ENCODE data around the gene KRT27. TPM values are rescaled to one million over a fixed set of nuclear protein-coding genes. Genes with fewer than 3 reads are reported as not detected.

Gene KRT27
- total and polyA plus RNA-seq, 7 donors: 0.01 TPM; not detected in 6

DNA sequence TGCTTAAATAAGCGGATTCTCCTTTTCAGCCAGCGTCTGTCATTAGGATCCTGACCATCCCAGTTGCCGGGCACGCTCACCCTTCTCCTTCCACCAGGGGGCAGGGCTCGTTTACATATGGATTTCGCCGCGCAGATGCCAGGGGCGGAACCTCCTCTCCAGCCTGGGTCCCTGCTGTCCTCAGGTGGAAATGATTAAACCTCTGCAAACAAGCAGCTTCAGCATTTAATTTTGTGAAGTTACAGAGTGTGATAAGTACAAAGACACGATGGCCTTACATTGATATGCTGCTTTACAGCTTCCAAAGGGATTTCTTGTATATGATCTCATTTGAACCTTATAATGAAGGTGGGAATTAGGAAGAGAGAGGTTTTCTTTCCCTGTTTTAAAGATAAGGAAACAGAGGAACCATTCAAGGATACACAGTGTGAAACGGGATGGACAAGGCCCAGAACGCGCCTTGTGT is 21.3 kb upstream of the KRT27 start:
- Histone ChIP-seq H3K27ac (no peak overlapping the region), H3K9me3 (no peaks in the 10 kb centered on the region), H3K36me3 (ENCODE audit: insufficient read depth in 1 of 2, low read depth in 1 of 2) (no peaks in the 10 kb centered on the region), H3K27me3 (ENCODE audit: insufficient read depth in 3 of 3, low read length in 2 of 3) (peaks cover 0 to 65% (median 2%) of the 10 kb centered on the region in 3 donors), H3K4me1 (no peaks in the 10 kb centered on the region), H3K4me3 (no peak overlapping the region)
- TF ChIP-seq, protein P1, sequence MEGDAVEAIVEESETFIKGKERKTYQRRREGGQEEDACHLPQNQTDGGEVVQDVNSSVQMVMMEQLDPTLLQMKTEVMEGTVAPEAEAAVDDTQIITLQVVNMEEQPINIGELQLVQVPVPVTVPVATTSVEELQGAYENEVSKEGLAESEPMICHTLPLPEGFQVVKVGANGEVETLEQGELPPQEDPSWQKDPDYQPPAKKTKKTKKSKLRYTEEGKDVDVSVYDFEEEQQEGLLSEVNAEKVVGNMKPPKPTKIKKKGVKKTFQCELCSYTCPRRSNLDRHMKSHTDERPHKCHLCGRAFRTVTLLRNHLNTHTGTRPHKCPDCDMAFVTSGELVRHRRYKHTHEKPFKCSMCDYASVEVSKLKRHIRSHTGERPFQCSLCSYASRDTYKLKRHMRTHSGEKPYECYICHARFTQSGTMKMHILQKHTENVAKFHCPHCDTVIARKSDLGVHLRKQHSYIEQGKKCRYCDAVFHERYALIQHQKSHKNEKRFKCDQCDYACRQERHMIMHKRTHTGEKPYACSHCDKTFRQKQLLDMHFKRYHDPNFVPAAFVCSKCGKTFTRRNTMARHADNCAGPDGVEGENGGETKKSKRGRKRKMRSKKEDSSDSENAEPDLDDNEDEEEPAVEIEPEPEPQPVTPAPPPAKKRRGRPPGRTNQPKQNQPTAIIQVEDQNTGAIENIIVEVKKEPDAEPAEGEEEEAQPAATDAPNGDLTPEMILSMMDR (IDR thresholded peaks at IDR 0.05): peak; percentile 83
- DNase-seq (peak; percentile 62 to 76), ATAC-seq (peak; percentile 69 to 86 (median 78))
- 14 to 15% (median 14%) methylated on average over 13 of the region's 13 CpGs for WGBS, 3 donors
- intact Hi-C loops (cut with DNase I): loop anchor here (2.0 to 10.0 kb wide), 4 partner anchors 521 to 863 kb away; no protein-coding TSS in a partner anchor

DNA sequence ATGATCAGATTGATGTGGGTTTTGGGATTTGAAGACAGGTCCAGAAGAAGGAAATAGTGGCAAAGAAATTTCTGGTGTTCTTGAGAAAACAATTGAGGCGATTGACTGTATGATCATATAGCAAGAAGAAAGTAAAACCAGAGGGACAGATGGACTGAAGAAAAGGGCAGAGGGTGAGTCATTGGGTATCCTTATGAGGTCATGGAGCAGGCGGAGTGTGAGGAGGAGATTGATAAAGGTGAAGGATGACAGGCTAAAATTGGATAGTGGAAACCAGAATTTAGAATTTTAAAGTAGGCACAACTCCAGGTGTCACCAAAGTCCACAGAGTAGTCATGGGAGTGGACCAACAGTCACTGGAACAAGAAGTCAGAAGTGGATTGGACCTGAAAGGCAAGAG is 18.8 kb upstream of the KRT27 start:
- H3K9me3 ChIP-seq: no peaks in the 10 kb centered on the region
- H3K27me3 ChIP-seq (ENCODE audit: insufficient read depth in 3 of 3, low read length in 2 of 3): peaks cover 0 to 45% (median 2%) of the 10 kb centered on the region in 3 donors
- TF ChIP-seq, protein P1 (IDR thresholded peaks at IDR 0.05): no peak
- WGBS, 3 donors: 72 to 80% (median 75%) methylated on average over 2 of the region's 2 CpGs
- H3K4me3 ChIP-seq: no peak overlapping the region
- intact Hi-C loops (cut with DNase I): loop anchor here (5.0 to 10.0 kb wide), 3 partner anchors 524 to 864 kb away; no protein-coding TSS in a partner anchor
- no peaks in the 10 kb centered on the region for H3K36me3 ChIP-seq (ENCODE audit: insufficient read depth in 1 of 2, low read depth in 1 of 2)
- no peaks in the 10 kb centered on the region for H3K4me1 ChIP-seq
- no peak overlapping the region for H3K27ac ChIP-seq
- no peak for ATAC-seq
- no peak for DNase-seq

DNA sequence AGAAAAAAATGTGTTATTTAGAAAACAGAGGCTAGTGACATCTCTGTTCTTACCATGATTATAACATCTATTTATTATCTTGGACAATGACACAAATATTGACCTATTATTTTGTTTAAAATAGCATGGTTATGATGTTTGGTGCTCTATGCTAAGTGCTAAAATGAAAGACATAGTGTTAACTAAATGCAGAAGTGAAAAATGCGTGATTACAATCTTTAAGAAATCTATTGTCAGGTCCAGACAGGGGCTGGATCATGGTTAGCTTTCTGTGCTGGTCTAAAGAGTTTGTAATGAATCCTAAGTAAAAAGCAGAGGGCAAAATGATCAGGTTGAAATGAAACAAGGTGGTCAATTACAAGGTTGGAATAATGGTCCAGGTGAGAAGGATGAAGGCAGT is 18.0 kb upstream of the KRT27 start:
- Histone ChIP-seq H3K4me3 (no peak overlapping the region), H3K9me3 (no peaks in the 10 kb centered on the region), H3K36me3 (ENCODE audit: insufficient read depth in 1 of 2, low read depth in 1 of 2) (no peaks in the 10 kb centered on the region), H3K4me1 (no peaks in the 10 kb centered on the region), H3K27ac (no peak overlapping the region), H3K27me3 (ENCODE audit: insufficient read depth in 3 of 3, low read length in 2 of 3) (peaks cover 0 to 37% (median 0%) of the 10 kb centered on the region in 3 donors)
- no peak for DNase-seq
- TF ChIP-seq, protein P1 (IDR thresholded peaks at IDR 0.05): no peak
- 79 to 85% (median 80%) methylated on average over 1 of the region's 1 CpG for WGBS, 3 donors
- intact Hi-C loops (cut with DNase I): loop anchor here (5.0 to 10.0 kb wide), 3 partner anchors 524 to 864 kb away; no protein-coding TSS in a partner anchor
- no peak for ATAC-seq

DNA sequence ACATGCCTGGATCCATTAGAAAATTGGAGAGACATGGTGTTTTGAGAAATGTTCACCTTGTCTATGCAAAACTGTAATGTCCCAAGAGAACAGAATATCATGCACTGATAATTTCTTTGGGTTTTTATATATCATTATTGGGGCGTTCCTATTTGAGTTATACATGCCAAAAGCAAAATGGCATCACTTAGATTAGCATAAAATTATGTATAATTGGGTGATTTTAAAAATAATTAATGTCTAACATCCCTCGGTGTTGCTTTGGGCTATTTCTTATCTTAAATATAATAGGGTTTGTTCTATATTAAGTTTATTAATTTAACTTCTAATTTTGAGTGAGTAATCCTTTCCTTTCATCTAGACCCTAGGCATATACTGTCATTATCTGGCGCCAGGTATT is 17.5 kb upstream of the KRT27 start, which contains the start of gene KRT28:
Gene KRT28, minus strand, starts transcription at position 101 of the 400 bp plus-strand sequence. Its CDS starts 66 bp downstream, at position 35.
- peaks cover 0 to 32% (median 0%) of the 10 kb centered on the region in 3 donors for H3K27me3 ChIP-seq (ENCODE audit: insufficient read depth in 3 of 3, low read length in 2 of 3)
- no peak within 1 kb of the TSS for H3K4me3 ChIP-seq
- no peaks in the 10 kb centered on the region for H3K9me3 ChIP-seq
- no peaks in the 10 kb centered on the region for H3K36me3 ChIP-seq (ENCODE audit: insufficient read depth in 1 of 2, low read depth in 1 of 2)
- intact Hi-C loops (cut with DNase I): loop anchor here (5.0 to 10.0 kb wide), 4 partner anchors 175 to 865 kb away; no protein-coding TSS in a partner anchor
- no peaks in the 10 kb centered on the region for H3K4me1 ChIP-seq
- TF ChIP-seq, protein P1 (IDR thresholded peaks at IDR 0.05): no peak
- 70 to 82% (median 79%) methylated on average over 3 of the region's 3 CpGs for WGBS, 3 donors
- DNase-seq: no peak
- no peak for ATAC-seq
- no peak within 1 kb of the TSS for H3K27ac ChIP-seq
